ENCODE data around the gene CCR9.
A peak's percentile ranks its signal among the peaks of the same experiment; 100 is the strongest.
"Not testable (repeated sequence)": the region's sequence is repeated elsewhere in the genome, so short reads cannot be mapped to it uniquely, and the experiment has no call there.

The CCR9 gene, protein sequence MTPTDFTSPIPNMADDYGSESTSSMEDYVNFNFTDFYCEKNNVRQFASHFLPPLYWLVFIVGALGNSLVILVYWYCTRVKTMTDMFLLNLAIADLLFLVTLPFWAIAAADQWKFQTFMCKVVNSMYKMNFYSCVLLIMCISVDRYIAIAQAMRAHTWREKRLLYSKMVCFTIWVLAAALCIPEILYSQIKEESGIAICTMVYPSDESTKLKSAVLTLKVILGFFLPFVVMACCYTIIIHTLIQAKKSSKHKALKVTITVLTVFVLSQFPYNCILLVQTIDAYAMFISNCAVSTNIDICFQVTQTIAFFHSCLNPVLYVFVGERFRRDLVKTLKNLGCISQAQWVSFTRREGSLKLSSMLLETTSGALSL

DNA sequence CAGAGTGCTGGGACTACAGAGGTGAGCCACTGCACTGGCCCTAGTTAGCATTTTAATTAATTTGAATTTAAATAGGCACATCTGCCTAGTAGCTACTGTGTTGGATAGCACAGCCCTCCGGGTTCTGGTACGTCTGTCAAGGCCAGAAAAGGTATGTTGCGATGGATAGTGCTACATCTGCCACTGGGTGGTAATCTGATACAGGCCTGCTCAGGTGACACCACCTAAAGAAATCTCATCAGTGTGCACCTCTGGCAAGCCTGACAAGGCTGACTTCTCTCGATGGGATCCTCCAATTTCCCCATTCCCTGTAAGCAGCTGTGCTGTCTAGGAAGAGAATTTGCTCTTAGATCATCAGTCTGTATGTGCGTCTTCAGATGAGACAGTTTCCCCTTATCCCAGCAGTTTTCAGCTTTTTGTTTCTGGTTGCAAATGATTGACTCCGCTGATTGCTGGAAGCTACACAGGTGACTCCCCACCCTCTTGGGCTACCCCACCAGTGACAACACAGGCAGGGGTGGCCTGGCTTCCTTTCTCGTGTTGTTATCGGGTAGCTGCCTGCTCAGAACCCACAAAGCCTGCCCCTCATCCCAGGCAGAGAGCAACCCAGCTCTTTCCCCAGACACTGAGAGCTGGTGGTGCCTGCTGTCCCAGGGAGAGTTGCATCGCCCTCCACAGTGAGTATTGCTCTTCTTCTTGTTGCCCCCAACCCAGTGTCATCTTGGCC lies at the start of gene CCR9:
CCR9 (plus strand) TSS at position 565 of the 727 bp plus-strand sequence. CDS start 8,391 bp downstream, outside the sequence.
- ATAC-seq: no peak
- H3K4me3 Mint-ChIP-seq: no peak within 1 kb of the TSS
- DNase-seq (ENCODE audit: low spot score in 2 of 2): no peak
- H3K27ac Mint-ChIP-seq: no peak within 1 kb of the TSS
- peaks cover 38% of the 10 kb centered on the region for H3K4me1 Mint-ChIP-seq
- no peaks in the 10 kb centered on the region for H3K36me3 Mint-ChIP-seq
- H3K9me3 Mint-ChIP-seq: no peaks in the 10 kb centered on the region

- no peak overlapping the region for H3K4me3 Mint-ChIP-seq
These were observed 47.9 kb upstream of the CCR9 start for GRCh38 chr3:45838466-45838865.

GRCh38 chr3:45841420-45841756 lies 45.0 kb upstream of the CCR9 start:
- peak overlapping the region; percentile 90 for H3K4me3 Mint-ChIP-seq
- DNase-seq (ENCODE audit: low spot score in 2 of 2) (no peak), ATAC-seq (peak; percentile 55)
- peaks cover 15% of the 10 kb centered on the region for H3K4me1 Mint-ChIP-seq
- H3K36me3 Mint-ChIP-seq: peaks cover 5% of the 10 kb centered on the region
- H3K9me3 Mint-ChIP-seq: no peaks in the 10 kb centered on the region
- H3K27ac Mint-ChIP-seq: peak overlapping the region; percentile 95

More at GRCh38 chr3:45838466-45838865, 47.9 kb upstream of the CCR9 start:
- ATAC-seq (no peak), DNase-seq (ENCODE audit: low spot score in 2 of 2) (no peak)
- peaks cover 5% of the 10 kb centered on the region for H3K36me3 Mint-ChIP-seq
- no peak overlapping the region for H3K27ac Mint-ChIP-seq
- H3K9me3 Mint-ChIP-seq: no peaks in the 10 kb centered on the region
- H3K4me1 Mint-ChIP-seq: peaks cover 15% of the 10 kb centered on the region

DNA sequence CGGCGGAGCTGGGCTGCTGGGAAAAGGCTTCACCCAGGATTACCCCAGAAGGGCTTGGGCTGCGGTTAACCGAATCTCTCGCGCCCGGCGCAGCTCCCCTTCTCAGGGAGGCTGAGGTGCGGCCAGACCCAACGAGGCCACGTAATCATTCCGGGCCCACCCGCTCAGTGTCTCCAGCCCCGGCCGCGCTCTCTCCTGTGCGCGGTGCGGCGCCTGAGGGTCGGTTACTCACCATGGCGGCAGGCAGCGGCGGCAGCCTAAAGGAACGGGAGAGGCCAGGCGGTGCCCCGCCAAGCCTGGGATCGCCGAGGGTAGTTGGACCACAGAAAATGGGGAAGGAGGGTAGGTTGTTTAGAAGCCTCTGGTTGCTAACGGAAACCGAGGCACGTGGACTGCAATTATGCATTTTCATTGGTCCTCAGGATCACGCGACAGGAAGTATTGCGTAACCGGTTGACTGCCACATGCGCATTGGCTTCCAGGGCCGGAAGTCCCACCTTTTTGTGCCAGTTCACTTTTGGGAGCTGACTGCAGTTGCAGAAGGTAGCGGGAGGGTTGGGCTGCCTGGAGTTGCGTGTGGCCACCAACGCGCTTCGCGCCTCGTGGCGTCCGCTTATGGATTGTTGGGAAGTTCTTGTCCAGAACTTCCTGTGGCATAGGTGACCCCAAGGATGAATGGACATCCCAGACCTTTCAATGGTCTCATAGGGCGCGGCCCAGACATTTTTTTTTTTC lies 44.4 kb upstream of the CCR9 start, which contains the start of gene LZTFL1:
LZTFL1 (minus strand) TSS at position 363 of the 735 bp plus-strand sequence; CDS start at position 235, 128 bp downstream.
- peaks cover 5% of the 10 kb centered on the region for H3K36me3 Mint-ChIP-seq
- ATAC-seq (peak; percentile 96), DNase-seq (ENCODE audit: low spot score in 2 of 2) (peak; percentile 69 to 92)
- H3K4me3 Mint-ChIP-seq: peak within 1 kb of the TSS; percentile 90
- H3K4me1 Mint-ChIP-seq: peaks cover 15% of the 10 kb centered on the region
- H3K27ac Mint-ChIP-seq: peak within 1 kb of the TSS; percentile 95
- H3K9me3 Mint-ChIP-seq: no peaks in the 10 kb centered on the region

GRCh38 chr3:45842851-45843625 lies 43.3 kb upstream of the CCR9 start:
- Mint-ChIP-seq H3K9me3 (no peaks in the 10 kb centered on the region), H3K27ac (no peak overlapping the region), H3K4me1 (peaks cover 15% of the 10 kb centered on the region), H3K36me3 (no peaks in the 10 kb centered on the region), H3K4me3 (peak overlapping the region; percentile 90)
- DNase-seq (ENCODE audit: low spot score in 2 of 2) (no peak), ATAC-seq (no peak)

DNA sequence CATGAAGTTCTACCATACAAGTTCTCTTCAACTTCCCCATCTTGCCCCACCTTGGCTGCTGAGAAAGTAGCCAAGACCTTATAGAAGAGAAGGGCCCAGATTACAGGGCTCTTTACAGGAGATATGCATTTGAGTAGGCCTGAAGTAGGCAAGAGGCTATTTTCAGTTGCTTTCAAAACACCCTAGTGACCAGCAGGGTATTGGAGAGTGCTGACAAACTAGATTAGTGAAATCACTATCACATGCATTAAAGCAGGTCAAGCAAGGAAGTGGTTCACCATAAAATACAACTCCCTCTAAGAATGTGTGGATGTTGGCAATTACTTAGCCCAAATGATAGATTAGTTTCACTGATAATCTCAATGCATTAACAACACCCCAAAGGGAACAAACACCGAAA lies 41.7 kb upstream of the CCR9 start:
- Mint-ChIP-seq H3K36me3 (no peaks in the 10 kb centered on the region), H3K9me3 (no peaks in the 10 kb centered on the region), H3K4me3 (no peak overlapping the region), H3K27ac (no peak overlapping the region), H3K4me1 (peaks cover 15% of the 10 kb centered on the region)
- ATAC-seq: no peak
- DNase-seq (ENCODE audit: low spot score in 2 of 2): no peak

DNA sequence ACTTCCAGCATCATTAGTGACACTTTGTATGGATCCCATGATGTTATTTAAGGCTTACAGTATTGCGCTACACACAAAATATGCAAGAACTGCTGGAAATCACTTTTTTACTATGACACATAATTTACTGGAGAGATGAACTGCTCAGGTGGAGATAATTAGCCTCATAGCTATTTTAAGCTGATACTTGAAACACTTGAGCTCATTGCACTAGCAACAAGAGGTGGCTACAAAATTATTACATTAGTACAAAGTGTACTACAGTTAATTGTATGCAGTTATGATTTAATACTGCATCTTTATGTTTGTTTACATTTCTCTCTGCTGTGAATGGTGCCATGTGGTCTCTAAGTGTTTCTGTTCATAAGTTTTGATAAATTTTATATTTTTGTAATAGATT lies 38.0 kb upstream of the CCR9 start:
- no peak overlapping the region for H3K4me3 Mint-ChIP-seq
- no peaks in the 10 kb centered on the region for H3K9me3 Mint-ChIP-seq
- ATAC-seq (no peak), DNase-seq (ENCODE audit: low spot score in 2 of 2) (no peak)
- H3K36me3 Mint-ChIP-seq: no peaks in the 10 kb centered on the region
- H3K4me1 Mint-ChIP-seq: no peaks in the 10 kb centered on the region
- H3K27ac Mint-ChIP-seq: no peak overlapping the region

DNA sequence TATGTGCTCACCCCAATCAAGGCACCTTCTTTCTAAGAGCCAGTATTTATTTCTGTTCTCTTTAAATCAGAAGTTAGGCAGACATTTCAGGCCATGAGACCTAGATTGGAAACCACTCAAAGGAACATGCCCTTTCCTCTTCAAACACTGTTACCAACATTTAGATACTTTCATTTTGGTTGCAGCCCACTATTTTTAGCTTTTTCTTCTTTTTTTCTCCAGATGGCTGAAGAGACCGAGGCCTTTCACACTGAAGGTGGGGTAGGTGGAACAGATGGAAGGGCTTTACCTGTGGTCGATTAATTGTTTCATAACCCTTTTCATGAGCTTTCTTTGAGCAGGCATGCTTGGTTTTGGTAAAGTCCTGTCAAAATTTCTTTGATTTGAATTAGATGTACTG lies 33.5 kb upstream of the CCR9 start:
- no peak for ATAC-seq
- no peaks in the 10 kb centered on the region for H3K36me3 Mint-ChIP-seq
- no peaks in the 10 kb centered on the region for H3K4me1 Mint-ChIP-seq
- no peak overlapping the region for H3K4me3 Mint-ChIP-seq
- DNase-seq (ENCODE audit: low spot score in 2 of 2): no peak
- no peak overlapping the region for H3K27ac Mint-ChIP-seq
- H3K9me3 Mint-ChIP-seq: no peaks in the 10 kb centered on the region

GRCh38 chr3:45856323-45856722 lies 30.0 kb upstream of the CCR9 start:
- DNase-seq (ENCODE audit: low spot score in 2 of 2); H3K4me1 Mint-ChIP-seq; H3K27ac Mint-ChIP-seq; H3K36me3 Mint-ChIP-seq; ATAC-seq; H3K9me3 Mint-ChIP-seq; H3K4me3 Mint-ChIP-seq: not testable (repeated sequence)

DNA sequence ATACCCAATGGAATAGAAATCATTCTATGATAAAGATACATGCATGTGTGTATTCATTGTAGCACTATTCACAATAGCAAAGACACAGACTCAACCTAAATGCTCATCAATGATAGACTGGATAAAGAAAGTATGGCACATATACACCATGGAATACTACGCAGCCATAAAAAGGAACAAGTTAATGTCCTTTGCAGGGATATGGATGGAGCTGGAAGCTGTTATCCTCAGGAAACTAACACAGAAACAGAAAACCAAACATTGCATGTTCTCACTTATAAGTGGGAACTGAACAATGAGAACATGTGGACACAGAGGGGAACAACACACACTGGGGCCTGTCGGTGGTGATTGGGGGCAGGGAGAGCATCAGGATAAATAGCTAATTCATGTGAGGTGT lies 29.3 kb upstream of the CCR9 start:
- ATAC-seq; H3K36me3 Mint-ChIP-seq; H3K9me3 Mint-ChIP-seq; H3K4me3 Mint-ChIP-seq; H3K27ac Mint-ChIP-seq; DNase-seq (ENCODE audit: low spot score in 2 of 2): not testable (repeated sequence)
- peaks cover 11% of the 10 kb centered on the region for H3K4me1 Mint-ChIP-seq

GRCh38 chr3:45858809-45859543 lies 27.4 kb upstream of the CCR9 start:
- Mint-ChIP-seq H3K27ac (no peak overlapping the region), H3K4me1 (peaks cover 17% of the 10 kb centered on the region), H3K9me3 (peaks cover 6% of the 10 kb centered on the region), H3K36me3 (no peaks in the 10 kb centered on the region), H3K4me3 (no peak overlapping the region)
- DNase-seq (ENCODE audit: low spot score in 2 of 2): no peak
- ATAC-seq: no peak

GRCh38 chr3:45860481-45860880 lies 25.9 kb upstream of the CCR9 start:
- DNase-seq (ENCODE audit: low spot score in 2 of 2): no peak
- H3K4me1 Mint-ChIP-seq: peaks cover 25% of the 10 kb centered on the region
- ATAC-seq: no peak
- no peaks in the 10 kb centered on the region for H3K36me3 Mint-ChIP-seq
- no peak overlapping the region for H3K4me3 Mint-ChIP-seq
- no peak overlapping the region for H3K27ac Mint-ChIP-seq
- peaks cover 6% of the 10 kb centered on the region for H3K9me3 Mint-ChIP-seq

- H3K9me3 Mint-ChIP-seq: peaks cover 6% of the 10 kb centered on the region
- ATAC-seq: peak; percentile 69
- H3K4me1 Mint-ChIP-seq: peaks cover 25% of the 10 kb centered on the region
- no peaks in the 10 kb centered on the region for H3K36me3 Mint-ChIP-seq
- no peak overlapping the region for H3K4me3 Mint-ChIP-seq
- no peak overlapping the region for H3K27ac Mint-ChIP-seq
- no peak for DNase-seq (ENCODE audit: low spot score in 2 of 2)
These were observed 25.2 kb upstream of the CCR9 start for GRCh38 chr3:45861043-45861719.

All from stimulated activated effector memory CD8-positive, alpha-beta T cell treated with anti-CD3 and anti-CD28 coated beads, Interleukin-12 subunit alpha, Interleukin-12 subunit beta, amount 100 ng/mL, for 72 hours (primary cell).